Endothelial cell (in vitro differentiated cells): ENCODE results near the gene NAGLU. TPM values are rescaled to one million over a fixed set of nuclear protein-coding genes. Genes with fewer than 3 reads are reported as not detected.
A peak's percentile ranks its signal among the peaks of the same experiment; 100 is the strongest.
"Not testable (repeated sequence)": the region's sequence is repeated elsewhere in the genome, so short reads cannot be mapped to it uniquely, and the experiment has no call there.

Source experiments
- DNase-seq: peaks from one replicate; pipeline ENCODE4 v3.0.0; 2021; ENCODE audit warnings: low spot score
- H3K27ac Mint-ChIP-seq: one replicate; pipeline ENCODE4 v1.8.0; 2021; ENCODE audit warnings: mixed read lengths, inconsistent platforms; ENCODE audit not compliant: unreplicated experiment
- H3K27me3 Mint-ChIP-seq: one replicate; pipeline ENCODE4 v1.8.0; 2021; ENCODE audit warnings: mild to moderate bottlenecking, moderate library complexity, mixed read lengths, inconsistent platforms; ENCODE audit not compliant: unreplicated experiment
- H3K36me3 Mint-ChIP-seq: one replicate; pipeline ENCODE4 v1.8.0; 2021; ENCODE audit warnings: mild to moderate bottlenecking, low read depth, mixed read lengths, inconsistent platforms; ENCODE audit not compliant: unreplicated experiment
- H3K4me1 Mint-ChIP-seq: one replicate; pipeline ENCODE4 v1.8.0; 2021; ENCODE audit warnings: mild to moderate bottlenecking, mixed read lengths, inconsistent platforms; ENCODE audit not compliant: unreplicated experiment
- H3K4me3 Mint-ChIP-seq: one replicate; pipeline ENCODE4 v1.8.0; 2021; ENCODE audit warnings: mild to moderate bottlenecking, mixed read lengths, inconsistent platforms; ENCODE audit not compliant: unreplicated experiment
- H3K9me3 Mint-ChIP-seq: one replicate; pipeline ENCODE4 v1.8.0; 2021; ENCODE audit warnings: mixed read lengths, inconsistent platforms; ENCODE audit not compliant: unreplicated experiment
- CTCF ChIP-seq: fragments of 200-600 bp; sonication (generic); IDR thresholded peaks from one replicate; pipeline ENCODE4 v1.5.0; 2021; ENCODE audit warnings: antibody characterized with exemption; ENCODE audit not compliant: unreplicated experiment
- total RNA-seq: library from RNA; stranded (reverse); fragmentation: NEBNext Ultra II Directional; extraction: Animal tissue kit (Norgen Biotek cat#: 25700); gene quantifications from one replicate; pipeline ENCODE4 v1.2.1, GENCODE V29; 2021; ENCODE audit not compliant: unreplicated experiment

Gene NAGLU
- total RNA-seq, 1 donor from 2014 or later: 24.2 TPM

- DNase-seq: no peak
- Mint-ChIP-seq H3K4me1 (peaks cover 7% of the 10 kb centered on the region), H3K4me3 (peak overlapping the region; percentile 65), H3K9me3 (no peaks in the 10 kb centered on the region), H3K27me3 (peaks cover 9% of the 10 kb centered on the region), H3K27ac (no peak overlapping the region), H3K36me3 (no peaks in the 10 kb centered on the region)
- no peak for TF ChIP-seq CTCF
These were observed 11.6 kb downstream of the NAGLU start for GRCh38 chr17:42547698-42548069.

GRCh38 chr17:42548070-42548837, 12.2 kb downstream of the NAGLU start:
- DNase-seq: peak; percentile 76
- H3K27ac Mint-ChIP-seq: no peak overlapping the region
- TF ChIP-seq CTCF: peak; percentile 17
- no peaks in the 10 kb centered on the region for H3K9me3 Mint-ChIP-seq
- H3K4me1 Mint-ChIP-seq: peaks cover 7% of the 10 kb centered on the region
- H3K4me3 Mint-ChIP-seq: no peak overlapping the region
- no peaks in the 10 kb centered on the region for H3K36me3 Mint-ChIP-seq
- peaks cover 10% of the 10 kb centered on the region for H3K27me3 Mint-ChIP-seq

- no peak for DNase-seq
- TF ChIP-seq CTCF: no peak
- Mint-ChIP-seq H3K4me1 (peaks cover 7% of the 10 kb centered on the region), H3K27ac (no peak overlapping the region), H3K27me3 (peaks cover 11% of the 10 kb centered on the region), H3K4me3 (peak overlapping the region; percentile 69), H3K9me3 (no peaks in the 10 kb centered on the region), H3K36me3 (no peaks in the 10 kb centered on the region)
These were observed 13.1 kb downstream of the NAGLU start for GRCh38 chr17:42548993-42549755.

GRCh38 chr17:42552736-42553135, 16.7 kb downstream of the NAGLU start, which contains the start of gene HSD17B1:
Gene HSD17B1 (plus strand): TSS chr17:42552923. CDS start chr17:42552934, 11 bp downstream.
- H3K4me3 Mint-ChIP-seq: peak within 1 kb of the TSS; percentile 92
- not testable (repeated sequence) for DNase-seq, H3K36me3 Mint-ChIP-seq, H3K27ac Mint-ChIP-seq, H3K27me3 Mint-ChIP-seq, H3K9me3 Mint-ChIP-seq
- H3K4me1 Mint-ChIP-seq: peaks cover 17% of the 10 kb centered on the region

GRCh38 chr17:42553161-42553818, 17.2 kb downstream of the NAGLU start:
- H3K4me3 Mint-ChIP-seq: peak overlapping the region; percentile 92
- no peak for DNase-seq
- no peaks in the 10 kb centered on the region for H3K36me3 Mint-ChIP-seq
- no peak for TF ChIP-seq CTCF
- no peaks in the 10 kb centered on the region for H3K9me3 Mint-ChIP-seq
- H3K27ac Mint-ChIP-seq: no peak overlapping the region
- H3K27me3 Mint-ChIP-seq: peaks cover 6% of the 10 kb centered on the region
- H3K4me1 Mint-ChIP-seq: peaks cover 17% of the 10 kb centered on the region
